HG03064 (cell line): ENCODE results near the gene CPLX3.
A peak's percentile ranks its signal among the peaks of the same experiment; 100 is the strongest.

ENCODE experiments used
- ATAC-seq: cut with Tn5 transposase; IDR thresholded peaks from one replicate; pipeline ENCODE4 v1.9.1; 2021; ENCODE audit warnings: low read depth; ENCODE audit not compliant: unreplicated experiment

CPLX3 gene

DNA sequence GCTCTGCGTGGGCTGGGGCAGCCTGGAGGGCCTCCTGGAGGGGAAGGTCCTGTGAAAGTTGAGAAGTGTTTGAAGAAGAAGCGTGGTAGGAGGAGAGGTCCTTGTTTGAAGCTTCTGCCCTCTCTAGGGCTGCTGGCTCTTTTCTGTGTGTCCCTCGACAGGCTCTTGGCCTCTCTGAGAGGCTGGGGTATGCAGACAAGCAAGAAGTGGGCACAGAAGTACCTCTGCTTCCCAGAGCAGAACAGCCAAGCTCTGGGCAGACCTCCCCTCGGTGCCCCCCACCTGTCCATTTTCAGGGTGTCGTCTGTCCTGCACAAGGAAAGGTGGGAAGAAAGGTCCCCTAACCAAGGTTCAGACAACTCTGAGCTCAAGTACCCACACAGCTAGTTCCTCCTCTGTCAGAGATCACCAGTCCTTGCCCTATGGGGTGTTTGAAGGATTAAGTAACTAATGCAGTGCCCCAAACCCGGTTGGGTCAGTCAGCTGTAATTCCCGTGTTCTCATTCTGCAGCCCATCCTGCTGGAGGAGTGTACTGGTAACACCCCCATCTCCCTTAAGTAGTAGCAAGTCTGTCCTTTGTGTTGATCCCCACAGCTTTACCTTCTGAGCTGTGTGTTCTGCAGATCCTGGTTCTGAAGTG lies 38.3 kb upstream of the CPLX3 start:
- no peak for ATAC-seq

DNA sequence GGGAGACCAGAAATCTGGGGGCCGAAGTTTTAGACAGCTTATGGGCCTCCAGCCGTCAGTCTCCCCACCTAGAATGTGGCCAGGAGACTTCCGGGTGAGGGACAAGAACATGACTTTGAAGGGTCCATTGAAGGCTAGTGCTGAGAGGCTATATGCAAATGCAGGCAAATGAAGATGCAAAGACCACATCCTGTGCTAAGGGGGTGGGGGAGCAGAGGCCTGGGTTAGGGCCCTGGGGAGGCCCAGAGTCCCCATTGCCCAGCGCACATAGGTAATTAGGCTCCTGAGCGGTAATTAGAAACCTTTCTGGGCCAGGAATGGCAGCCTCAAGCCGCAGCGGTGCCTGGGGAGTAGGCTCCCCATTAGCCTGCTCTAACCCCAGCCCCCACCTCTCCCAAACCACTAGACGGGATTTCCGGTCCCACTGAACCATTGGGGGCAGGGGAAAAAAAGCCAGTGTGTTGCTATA lies 37.7 kb upstream of the CPLX3 start:
- no peak for ATAC-seq

DNA sequence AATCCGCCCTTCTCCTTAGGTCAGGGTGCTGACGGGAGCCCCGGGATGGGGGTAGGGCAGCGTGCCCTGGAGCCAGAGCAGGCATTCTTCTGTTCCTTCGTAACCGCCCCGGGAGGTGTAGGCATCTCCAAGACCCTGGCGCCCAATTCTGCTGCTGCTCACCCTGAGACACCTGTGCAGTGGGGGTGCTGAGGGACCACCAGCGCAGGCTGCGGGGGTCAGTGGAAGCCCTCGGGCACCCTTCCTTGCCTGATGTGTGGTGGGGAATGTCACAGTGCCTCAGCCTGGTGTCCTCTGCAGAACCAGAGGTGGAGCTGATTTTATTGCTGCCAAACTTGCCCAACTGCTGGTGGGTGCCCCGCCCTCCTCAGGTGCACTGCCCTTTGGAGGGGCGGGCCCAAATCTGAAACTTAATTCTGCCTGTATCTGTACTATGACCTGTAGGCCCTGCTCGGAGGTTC lies 37.2 kb upstream of the CPLX3 start:
- ATAC-seq, result no peak

DNA sequence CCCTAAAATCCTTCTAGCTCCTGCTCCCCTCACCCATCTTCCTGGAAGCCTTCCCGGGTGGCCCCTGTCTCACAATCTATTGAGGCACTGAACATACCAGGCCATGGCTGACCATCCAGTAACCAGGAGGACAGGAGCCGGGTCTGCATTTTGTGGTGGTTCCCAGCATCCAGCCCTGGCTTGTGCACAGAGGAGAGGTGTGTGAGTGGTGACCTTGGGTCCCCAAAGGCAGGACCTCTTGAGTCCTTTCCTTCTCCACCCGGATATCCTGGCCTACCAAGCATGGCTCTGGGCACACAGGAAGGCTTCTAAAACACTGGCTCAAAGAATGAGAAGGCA lies 36.7 kb upstream of the CPLX3 start:
- no peak for ATAC-seq

DNA sequence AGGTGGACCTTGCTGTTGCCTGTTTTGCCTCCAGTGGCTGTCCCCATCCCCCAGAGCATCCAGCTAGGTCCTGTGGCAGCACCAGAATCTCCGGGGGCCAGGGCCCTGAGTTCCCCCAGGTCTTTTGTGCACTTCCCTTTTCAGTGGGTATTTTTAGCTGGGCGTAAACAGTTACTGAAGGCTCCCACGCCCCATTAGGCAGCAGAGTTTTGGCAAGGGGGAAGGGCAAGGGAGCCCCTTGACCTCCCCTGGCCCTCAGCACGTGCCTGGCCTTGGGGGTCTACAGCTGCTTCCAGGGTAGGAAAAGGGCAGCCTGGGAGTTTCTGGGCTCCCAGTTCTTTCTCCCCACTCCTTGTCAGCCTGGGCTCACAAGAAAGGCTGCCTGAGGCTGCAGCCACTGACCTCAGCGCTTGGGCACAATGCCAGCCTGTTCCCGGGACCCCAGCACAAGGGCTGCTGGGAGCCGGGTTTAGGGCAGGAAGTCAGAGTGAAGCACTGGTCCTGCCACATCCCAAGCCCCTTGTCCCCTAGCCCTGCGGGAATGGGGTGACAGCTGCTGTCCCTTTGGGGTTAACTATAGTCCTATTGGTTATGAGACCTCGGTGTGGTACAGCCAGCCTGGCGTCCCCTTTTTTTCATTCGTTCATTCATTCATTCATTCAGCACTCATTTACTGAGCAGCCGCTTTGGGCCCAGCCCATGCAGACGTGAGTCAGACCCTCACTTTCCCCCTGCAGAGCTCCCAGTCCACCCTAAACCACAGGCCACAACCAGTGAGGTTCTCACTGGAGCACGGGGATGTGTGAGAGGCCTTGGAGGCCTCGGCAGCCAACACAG lies 36.1 kb upstream of the CPLX3 start:
- no peak for ATAC-seq

DNA sequence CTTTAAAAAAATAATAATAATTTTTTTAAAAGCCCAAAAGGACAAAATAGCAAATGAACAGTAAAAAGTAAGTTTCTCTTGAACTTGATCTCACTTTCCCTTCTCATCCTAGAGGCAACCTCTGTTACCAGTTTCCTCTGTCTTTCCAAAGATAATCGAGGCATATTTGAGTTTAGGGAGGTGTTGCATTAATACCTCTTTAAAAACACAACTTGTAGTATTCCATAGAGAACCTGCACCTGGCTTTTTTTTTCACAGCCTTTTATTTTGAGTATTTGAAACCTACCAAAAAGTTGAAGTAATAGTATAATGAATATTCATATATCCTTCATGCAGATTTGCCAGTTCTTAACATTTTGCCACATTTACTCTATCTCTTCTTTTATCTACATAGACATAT lies 35.4 kb upstream of the CPLX3 start:
- ATAC-seq, result no peak

DNA sequence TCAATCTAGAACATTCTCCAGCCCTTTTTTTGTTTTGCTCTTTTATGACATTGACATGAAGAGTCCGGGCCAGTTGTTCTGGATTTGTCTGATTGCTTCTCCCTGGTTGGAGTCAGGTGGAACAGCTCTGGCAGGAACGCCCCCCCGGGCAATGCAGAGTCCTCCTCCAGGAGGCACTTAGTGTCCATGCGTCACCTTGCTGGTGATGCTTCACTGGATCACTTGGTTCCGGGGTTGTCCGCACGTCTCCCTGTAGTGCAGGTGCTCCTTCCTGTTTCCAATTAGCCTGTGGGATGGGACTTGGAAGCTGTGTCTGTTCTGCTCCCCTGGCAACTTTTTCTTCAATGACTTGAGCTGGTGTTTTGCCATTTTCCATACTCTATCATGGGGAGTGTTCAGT lies 34.8 kb upstream of the CPLX3 start:
- ATAC-seq, result no peak

DNA sequence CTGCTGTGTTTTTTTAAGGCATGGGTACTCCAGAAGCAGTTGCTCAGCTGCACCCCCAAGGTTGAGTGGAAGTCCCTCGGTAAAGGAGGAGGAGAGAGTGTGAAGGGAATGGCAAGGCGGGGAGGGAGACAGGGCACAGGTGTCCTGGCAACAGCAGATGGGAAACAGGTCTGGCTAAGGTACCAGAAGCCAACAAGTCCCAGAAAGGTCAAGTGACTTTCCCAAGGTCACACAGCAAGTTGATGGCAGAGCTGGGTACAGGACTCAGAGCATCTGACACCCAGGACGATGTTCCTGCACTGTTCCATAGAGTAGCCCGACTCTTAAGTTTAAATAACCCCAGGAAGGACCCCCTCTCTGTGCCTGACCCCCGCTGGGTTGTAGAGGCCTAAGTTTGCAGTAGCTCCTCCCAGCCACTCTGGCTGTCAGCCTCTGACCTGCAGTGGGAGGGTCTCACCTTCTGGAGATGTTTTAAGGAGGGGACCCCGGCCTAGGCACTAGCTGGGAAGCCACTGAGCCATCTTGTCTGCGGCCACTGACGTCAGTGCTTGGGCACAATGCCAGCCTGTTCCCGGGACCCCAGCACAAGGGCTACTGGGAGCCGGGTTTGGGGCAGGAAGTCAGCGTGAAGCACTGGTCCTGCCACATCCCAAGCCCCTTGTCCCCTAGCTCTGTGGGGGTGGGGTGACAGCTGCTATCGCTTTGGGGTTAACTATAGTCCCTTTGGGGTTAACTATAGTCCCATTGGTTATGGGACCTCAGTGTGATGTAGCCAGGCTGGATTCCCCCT lies 34.0 kb upstream of the CPLX3 start:
- no peak for ATAC-seq

DNA sequence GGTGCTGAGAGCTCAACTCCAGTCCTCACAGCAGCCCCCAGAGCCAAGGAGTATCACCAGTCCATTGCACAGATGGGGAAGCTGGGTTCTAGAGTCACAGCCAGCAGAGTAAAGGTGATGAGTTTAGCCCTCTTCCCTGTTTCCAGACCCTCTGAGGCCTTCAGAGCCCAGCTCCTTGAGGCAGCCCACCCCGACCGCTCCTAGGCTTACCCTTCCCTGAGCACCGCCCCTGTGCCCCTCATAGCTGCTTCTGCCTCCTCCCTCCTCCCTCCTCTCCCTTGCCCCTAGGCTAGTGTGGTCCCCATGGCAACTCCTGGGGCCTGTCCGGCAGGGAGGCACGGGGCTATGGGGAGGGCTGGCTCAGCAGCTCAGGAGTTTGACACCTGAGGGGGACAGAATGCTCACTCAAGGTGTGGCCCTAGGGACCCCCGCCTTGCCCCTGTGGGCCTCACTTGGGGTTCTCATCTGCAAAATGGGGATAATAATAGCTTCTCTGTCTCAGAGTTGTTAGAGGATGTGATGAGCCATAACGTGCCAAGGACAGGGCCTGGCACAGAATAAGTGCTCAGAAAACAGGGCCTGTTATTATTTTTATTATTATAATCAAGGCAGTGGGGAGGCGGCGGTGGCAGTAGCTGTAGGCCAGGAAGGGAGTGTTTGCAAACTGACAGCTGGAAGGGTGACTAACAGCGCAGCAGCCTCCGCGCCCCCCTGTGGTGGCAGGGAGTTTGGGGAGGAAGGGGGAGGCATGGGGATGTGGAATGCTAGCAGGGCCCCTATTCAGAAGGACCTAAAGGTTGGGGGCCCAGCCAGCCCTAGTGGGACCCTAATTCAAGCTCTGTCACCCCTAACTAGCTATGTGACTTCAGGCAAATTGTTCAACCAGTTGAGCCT lies 33.0 kb upstream of the CPLX3 start:
- ATAC-seq, result no peak

DNA sequence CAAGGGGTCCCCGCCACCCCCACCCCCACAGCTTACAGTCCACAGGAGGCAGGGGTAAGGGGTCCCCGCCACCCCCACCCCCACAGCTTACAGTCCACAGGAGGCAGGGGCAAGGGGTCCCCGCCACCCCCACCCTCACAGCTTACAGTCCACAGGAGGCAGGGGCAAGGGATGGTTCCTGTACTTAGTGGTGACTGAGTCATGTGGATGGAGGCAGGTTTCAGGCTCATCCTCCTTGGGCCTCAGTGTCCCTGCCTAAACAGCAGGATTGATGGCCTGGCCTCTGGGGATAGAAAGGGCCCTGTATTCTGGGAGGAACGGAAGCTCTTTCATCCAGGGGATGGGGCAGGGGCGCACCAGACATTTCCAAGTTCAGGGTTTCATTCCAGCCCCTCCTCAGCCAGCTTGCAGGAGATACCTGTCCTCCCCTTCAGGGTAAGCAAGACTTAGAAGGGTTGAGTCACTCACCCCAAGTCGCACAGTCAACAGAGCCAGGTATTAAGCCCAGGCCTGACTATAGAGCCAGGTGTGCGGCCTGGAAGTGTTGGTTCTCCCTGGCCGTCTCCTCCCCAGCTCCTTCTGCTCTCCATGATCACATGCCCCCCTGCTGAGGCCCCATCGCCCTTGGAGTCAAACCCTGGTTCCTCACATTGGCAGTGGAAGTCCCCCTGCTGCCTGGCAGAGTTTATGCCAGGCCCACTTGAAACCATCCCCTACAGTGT lies 32.0 kb upstream of the CPLX3 start:
- no peak for ATAC-seq

DNA sequence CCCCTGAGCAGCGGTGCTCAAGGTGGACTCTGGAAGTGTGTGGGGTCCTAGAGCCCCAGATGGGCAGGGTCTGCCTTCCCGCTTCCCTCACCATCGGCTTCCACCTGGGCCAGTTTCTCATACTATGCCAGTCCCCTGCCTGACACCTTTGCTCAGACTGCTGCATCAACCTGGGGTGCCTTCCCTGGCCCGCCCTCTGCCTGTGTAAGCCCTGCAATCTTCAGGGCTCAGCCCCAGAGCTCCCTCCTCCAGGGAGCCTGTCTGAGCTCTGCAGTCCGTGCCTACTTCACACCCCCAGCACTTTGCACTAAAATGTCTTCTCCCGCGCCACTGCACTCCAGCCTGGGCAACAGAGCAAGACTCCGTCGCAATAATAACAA lies 31.5 kb upstream of the CPLX3 start:
- ATAC-seq, result no peak

DNA sequence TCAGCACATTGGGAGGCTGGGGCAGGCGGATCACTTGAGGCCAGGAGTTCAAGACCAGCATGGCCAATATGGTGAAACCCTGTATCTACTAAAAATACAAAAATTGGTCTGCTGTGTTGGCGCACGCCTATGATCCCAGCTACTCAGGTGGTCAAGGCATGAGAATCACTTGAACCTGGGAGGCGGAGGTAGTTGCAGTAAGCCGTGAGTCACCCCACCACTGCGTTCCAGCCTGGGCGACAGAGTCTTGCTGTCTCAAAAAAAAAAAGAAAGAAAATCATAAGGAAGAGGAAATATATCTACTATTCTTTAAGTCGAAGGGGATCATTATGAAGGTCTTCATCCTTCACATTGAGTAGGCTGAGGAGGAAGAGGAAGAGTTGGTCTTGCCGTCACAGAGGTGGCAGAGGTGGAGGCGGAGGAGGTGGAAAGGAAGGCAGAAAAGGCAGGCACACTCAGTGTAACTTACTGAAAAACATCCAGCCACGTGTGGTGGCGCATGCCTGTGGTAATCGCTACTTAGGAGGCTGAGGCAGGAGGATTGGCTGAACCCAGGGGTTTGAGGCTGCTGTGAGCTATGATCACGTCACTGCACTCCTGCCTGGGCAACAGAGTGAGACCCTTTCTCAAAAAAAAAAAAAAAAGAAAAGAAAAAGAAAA lies 30.3 kb upstream of the CPLX3 start:
- ATAC-seq, result no peak

DNA sequence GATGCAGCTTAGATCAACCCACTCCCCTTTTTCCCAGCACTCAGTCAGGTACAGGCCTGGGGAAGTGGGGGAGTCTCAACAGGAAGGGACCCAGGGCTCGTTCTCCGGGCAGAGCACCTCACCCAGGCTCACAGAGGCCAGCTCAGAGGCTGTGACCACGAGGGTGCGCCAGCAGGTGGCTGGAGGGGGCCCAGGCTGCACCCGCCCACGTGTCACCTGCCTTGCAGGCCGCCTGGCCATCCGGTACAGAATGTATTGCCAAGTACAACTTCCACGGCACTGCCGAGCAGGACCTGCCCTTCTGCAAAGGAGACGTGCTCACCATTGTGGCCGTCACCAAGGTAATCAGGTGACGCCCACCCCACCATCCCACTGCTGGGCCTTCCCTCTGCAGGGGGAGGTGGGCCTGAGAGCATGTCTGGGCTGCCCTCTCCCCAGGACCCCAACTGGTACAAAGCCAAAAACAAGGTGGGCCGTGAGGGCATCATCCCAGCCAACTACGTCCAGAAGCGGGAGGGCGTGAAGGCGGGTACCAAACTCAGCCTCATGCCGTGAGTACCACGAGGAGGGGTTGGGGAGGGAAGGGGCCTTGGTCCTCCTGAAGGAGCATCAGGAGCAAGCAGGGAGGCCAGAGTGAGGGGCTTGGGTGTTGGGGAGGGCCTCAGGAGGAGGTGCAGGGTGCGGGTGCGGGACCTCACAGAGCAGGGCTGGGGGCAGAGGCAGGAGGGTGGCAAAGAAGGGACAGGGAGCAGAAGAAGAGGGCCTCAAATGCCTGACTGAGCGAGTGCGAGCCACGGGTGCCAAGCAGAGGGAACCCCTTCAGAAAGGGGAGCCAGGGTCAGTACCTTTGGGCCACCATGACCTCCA lies 27.8 kb upstream of the CPLX3 start:
- no peak for ATAC-seq

DNA sequence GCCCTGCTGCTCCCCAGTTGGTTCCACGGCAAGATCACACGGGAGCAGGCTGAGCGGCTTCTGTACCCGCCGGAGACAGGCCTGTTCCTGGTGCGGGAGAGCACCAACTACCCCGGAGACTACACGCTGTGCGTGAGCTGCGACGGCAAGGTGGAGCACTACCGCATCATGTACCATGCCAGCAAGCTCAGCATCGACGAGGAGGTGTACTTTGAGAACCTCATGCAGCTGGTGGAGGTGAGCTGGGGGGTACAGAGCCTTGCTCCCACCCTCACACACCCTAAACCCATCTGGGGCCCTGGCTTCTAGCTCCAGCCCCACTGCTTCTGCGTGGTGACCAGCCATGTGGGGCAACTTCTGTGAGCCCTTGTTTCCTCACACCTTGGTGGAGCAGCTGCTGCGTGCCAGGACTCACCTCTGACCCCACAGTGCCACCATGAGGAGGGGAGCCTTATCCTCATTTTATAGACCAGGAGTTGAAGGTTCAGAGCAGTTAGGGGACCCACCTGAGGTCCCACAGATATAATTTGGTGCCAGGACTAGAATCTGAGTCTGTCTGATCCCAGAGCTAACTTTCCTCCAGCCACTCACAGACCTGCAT lies 27.1 kb upstream of the CPLX3 start:
- no peak for ATAC-seq

DNA sequence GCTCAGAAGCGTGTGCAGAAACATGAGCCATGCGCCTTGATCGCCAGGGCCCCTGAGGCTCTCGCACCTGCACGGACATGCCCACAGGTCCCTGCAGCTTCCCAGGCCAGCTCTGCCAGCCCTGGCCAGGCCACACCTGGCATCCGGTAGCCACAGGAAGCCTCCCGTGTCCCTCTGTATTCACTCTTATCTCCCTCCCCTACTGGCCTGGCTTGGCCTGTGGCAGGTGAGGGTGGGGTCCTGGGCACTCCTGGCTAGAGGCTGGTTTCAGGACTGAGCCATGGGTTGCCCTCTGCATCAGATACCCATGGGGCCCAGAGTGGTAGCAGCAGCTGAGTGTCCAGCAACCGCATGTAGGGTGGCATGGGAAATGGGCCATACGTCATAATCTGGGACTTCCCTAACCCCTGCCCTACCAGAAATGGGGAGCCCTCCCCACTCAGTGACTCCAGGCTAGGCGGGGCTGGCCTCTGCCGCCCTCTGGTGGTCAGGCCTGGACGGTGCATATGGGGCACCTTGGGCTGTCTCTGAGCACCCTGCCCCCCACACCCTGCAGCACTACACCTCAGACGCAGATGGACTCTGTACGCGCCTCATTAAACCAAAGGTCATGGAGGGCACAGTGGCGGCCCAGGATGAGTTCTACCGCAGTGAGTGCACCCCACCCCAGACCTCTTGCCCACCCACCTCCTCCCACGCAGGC lies 26.4 kb upstream of the CPLX3 start:
- ATAC-seq, result peak; percentile 70

DNA sequence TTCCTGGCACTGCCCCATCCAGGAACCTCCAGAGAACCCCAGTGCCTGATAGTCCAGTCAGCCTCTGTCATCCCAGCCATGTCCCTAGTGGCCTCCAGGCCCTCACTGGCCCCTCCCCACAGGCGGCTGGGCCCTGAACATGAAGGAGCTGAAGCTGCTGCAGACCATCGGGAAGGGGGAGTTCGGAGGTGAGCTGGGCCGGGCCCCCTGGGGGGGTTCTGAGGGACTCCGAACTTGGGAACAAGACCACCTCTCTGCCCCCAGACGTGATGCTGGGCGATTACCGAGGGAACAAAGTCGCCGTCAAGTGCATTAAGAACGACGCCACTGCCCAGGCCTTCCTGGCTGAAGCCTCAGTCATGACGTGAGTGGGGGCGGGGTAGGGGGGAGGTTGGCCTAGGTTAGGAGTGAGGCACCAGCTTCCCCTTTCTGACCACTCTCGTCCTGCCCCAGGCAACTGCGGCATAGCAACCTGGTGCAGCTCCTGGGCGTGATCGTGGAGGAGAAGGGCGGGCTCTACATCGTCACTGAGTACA lies 25.8 kb upstream of the CPLX3 start:
- no peak for ATAC-seq
